KMS-11 (cell line): ENCODE measurements around the gene KDM6B.

ENCODE experiments used
- H2AFZ ChIP-seq: fragments of 200-600 bp; sonication (generic); 2 replicates; pipeline ENCODE4 v1.6.1; 2016; ENCODE audit warnings: antibody characterized with exemption, mixed run types, low read depth
- H3K27ac ChIP-seq: fragments of 200-600 bp; sonication (generic); 2 replicates; pipeline ENCODE4 v1.6.1; 2016; ENCODE audit warnings: mild to moderate bottlenecking, mixed run types
- H3K27me3 ChIP-seq: fragments of 200-600 bp; sonication (generic); 2 replicates; pipeline ENCODE4 v1.6.1; 2017; ENCODE audit warnings: mild to moderate bottlenecking, low read depth, mixed run types, moderate library complexity; ENCODE audit not compliant: insufficient read depth
- H3K36me3 ChIP-seq: fragments of 200-600 bp; sonication (generic); 2 replicates; pipeline ENCODE4 v1.6.1; 2017; ENCODE audit warnings: mild to moderate bottlenecking, mixed run types; ENCODE audit not compliant: insufficient read depth
- H3K4me1 ChIP-seq: fragments of 200-600 bp; sonication (generic); 2 replicates; pipeline ENCODE4 v1.6.1; 2016; ENCODE audit warnings: mild to moderate bottlenecking, low read depth, mixed run types; ENCODE audit not compliant: poor library complexity, severe bottlenecking
- H3K4me2 ChIP-seq: fragments of 200-600 bp; sonication (generic); 2 replicates; pipeline ENCODE4 v1.7.0; 2016; ENCODE audit warnings: mild to moderate bottlenecking, mixed run types
- H3K4me3 ChIP-seq: fragments of 200-600 bp; sonication (generic); IDR thresholded peaks from 2 replicates; pipeline ENCODE4 v1.6.1; 2017; ENCODE audit warnings: low read depth, low read length, mixed read lengths; ENCODE audit not compliant: insufficient read depth
- H3K79me2 ChIP-seq: fragments of 200-600 bp; sonication (generic); 2 replicates; pipeline ENCODE4 v1.6.1; 2016; ENCODE audit warnings: low read depth, mixed run types; ENCODE audit not compliant: insufficient read depth
- H3K9ac ChIP-seq: fragments of 200-600 bp; sonication (generic); 2 replicates; pipeline ENCODE4 v1.6.1; 2016; ENCODE audit warnings: mild to moderate bottlenecking, mixed run types
- H4K20me1 ChIP-seq: fragments of 200-600 bp; sonication (generic); 2 replicates; pipeline ENCODE4 v1.6.1; 2016; ENCODE audit warnings: mild to moderate bottlenecking, mixed run types; ENCODE audit not compliant: insufficient read depth
- TF ChIP-seq, protein P1 (sequence below): fragments of 200-600 bp; sonication (generic); conservative IDR thresholded peaks from 2 replicates; pipeline ENCODE4 v1.6.1; 2017; ENCODE audit warnings: low read depth, mild to moderate bottlenecking, antibody characterized with exemption, low read length, moderate library complexity, mixed read lengths

Gene KDM6B

DNA sequence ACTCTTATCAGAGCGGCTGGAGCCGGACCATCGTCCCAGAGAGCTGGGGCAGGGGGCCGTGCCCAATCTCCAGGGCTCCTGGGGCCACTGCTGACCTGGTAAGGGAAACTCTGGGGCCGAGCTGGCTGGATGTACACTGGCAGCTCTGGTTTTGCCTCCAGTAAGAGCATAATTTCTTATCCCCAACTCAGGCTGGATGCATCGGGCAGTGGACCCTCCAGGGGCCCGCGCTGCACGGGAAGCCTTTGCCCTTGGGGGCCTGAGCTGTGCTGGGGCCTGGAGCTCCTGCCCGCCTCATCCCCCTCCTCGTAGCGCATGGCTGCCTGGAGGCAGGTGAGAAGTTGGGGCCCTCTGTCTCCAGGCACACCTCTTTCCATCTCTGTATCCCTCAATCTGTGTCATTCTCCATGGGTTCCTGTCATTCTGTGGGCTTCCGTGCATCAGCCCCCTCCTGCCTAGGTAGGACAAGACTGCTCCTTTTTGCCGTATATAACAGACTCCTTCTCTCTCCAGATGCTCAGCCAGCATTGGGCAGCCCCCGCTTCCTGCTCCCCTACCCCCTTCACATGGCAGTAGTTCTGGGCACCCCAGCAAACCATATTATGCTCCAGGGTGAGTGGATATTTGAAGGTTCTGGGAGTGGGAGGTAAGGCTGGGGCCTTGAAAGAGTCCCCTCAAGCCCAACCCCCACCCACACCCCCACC lies 11.5 kb downstream of the KDM6B start:
- Histone ChIP-seq H4K20me1 (no peaks in the 10 kb centered on the region), H3K27me3 (no peaks in the 10 kb centered on the region), H3K4me1 (no peaks in the 10 kb centered on the region), H3K27ac (no peak overlapping the region), H3K4me2 (no peak overlapping the region), H3K36me3 (no peaks in the 10 kb centered on the region), H3K79me2 (no peaks in the 10 kb centered on the region), H3K9ac (no peak overlapping the region), H2AFZ (no peak overlapping the region), H3K4me3 (no peak overlapping the region)
- TF ChIP-seq, protein P1, sequence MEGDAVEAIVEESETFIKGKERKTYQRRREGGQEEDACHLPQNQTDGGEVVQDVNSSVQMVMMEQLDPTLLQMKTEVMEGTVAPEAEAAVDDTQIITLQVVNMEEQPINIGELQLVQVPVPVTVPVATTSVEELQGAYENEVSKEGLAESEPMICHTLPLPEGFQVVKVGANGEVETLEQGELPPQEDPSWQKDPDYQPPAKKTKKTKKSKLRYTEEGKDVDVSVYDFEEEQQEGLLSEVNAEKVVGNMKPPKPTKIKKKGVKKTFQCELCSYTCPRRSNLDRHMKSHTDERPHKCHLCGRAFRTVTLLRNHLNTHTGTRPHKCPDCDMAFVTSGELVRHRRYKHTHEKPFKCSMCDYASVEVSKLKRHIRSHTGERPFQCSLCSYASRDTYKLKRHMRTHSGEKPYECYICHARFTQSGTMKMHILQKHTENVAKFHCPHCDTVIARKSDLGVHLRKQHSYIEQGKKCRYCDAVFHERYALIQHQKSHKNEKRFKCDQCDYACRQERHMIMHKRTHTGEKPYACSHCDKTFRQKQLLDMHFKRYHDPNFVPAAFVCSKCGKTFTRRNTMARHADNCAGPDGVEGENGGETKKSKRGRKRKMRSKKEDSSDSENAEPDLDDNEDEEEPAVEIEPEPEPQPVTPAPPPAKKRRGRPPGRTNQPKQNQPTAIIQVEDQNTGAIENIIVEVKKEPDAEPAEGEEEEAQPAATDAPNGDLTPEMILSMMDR = no peak

DNA sequence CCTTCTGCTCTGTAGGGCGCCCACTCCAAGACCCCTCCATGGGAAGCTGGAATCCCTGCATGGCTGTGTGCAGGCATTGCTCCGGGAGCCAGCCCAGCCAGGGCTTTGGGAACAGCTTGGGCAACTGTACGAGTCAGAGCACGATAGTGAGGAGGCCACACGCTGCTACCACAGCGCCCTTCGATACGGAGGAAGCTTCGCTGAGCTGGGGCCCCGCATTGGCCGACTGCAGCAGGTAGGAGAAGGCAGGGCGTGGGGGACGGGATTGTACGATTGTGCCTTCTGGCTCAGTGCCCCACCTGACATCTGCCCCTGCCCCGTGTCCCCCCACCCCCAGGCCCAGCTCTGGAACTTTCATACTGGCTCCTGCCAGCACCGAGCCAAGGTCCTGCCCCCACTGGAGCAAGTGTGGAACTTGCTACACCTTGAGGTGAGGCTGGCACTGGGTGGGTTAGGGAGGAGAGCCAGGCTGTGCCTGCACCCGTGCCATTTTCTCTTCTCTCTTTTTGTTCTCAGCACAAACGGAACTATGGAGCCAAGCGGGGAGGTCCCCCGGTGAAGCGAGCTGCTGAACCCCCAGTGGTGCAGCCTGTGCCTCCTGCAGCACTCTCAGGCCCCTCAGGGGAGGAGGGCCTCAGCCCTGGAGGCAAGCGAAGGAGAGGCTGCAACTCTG lies 12.2 kb downstream of the KDM6B start:
- Histone ChIP-seq H2AFZ (no peak overlapping the region), H3K79me2 (no peaks in the 10 kb centered on the region), H3K4me2 (no peak overlapping the region), H3K27me3 (no peaks in the 10 kb centered on the region), H3K36me3 (no peaks in the 10 kb centered on the region), H3K9ac (no peak overlapping the region), H3K4me1 (no peaks in the 10 kb centered on the region), H3K27ac (no peak overlapping the region), H3K4me3 (no peak overlapping the region), H4K20me1 (no peaks in the 10 kb centered on the region)
- TF ChIP-seq, protein P1 = no peak

DNA sequence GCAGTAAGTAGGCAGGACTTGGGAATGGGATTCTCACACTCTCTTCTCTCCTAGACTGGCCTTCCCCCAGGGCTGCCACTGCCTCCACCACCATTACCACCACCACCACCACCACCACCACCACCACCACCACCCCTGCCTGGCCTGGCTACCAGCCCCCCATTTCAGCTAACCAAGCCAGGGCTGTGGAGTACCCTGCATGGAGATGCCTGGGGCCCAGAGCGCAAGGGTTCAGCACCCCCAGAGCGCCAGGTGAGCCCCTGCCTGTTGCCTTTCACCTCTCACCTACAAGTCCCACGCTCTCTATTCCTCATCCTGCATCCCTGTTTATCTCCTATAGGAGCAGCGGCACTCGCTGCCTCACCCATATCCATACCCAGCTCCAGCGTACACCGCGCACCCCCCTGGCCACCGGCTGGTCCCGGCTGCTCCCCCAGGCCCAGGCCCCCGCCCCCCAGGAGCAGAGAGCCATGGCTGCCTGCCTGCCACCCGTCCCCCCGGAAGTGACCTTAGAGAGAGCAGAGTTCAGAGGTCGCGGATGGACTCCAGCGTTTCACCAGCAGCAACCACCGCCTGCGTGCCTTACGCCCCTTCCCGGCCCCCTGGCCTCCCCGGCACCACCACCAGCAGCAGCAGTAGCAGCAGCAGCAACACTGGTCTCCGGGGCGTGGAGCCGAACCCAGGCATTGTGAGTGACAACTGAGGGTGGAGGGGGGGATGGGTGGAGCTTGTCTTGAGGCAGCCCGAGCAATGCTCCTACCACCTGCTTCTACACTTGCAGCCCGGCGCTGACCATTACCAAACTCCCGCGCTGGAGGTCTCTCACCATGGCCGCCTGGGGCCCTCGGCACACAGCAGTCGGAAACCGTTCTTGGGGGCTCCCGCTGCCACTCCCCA lies 13.0 kb downstream of the KDM6B start:
- Histone ChIP-seq H3K79me2 (no peaks in the 10 kb centered on the region), H3K36me3 (no peaks in the 10 kb centered on the region), H3K4me3 (no peak overlapping the region), H3K4me1 (no peaks in the 10 kb centered on the region), H3K27me3 (no peaks in the 10 kb centered on the region), H4K20me1 (no peaks in the 10 kb centered on the region), H2AFZ (no peak overlapping the region), H3K27ac (no peak overlapping the region), H3K9ac (no peak overlapping the region), H3K4me2 (no peak overlapping the region)
- TF ChIP-seq, protein P1 = no peak

DNA sequence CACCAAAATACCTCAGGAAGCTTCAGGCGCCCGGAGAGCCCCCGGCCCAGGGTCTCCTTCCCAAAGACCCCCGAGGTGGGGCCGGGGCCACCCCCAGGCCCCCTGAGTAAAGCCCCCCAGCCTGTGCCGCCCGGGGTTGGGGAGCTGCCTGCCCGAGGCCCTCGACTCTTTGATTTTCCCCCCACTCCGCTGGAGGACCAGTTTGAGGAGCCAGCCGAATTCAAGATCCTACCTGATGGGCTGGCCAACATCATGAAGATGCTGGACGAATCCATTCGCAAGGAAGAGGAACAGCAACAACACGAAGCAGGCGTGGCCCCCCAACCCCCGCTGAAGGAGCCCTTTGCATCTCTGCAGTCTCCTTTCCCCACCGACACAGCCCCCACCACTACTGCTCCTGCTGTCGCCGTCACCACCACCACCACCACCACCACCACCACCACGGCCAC lies 14.1 kb downstream of the KDM6B start:
- Histone ChIP-seq H3K27me3 (no peaks in the 10 kb centered on the region), H3K27ac (no peak overlapping the region), H3K4me1 (no peaks in the 10 kb centered on the region), H3K79me2 (no peaks in the 10 kb centered on the region), H4K20me1 (no peaks in the 10 kb centered on the region), H3K9ac (no peak overlapping the region), H3K4me2 (no peak overlapping the region), H3K36me3 (no peaks in the 10 kb centered on the region), H3K4me3 (no peak overlapping the region), H2AFZ (no peak overlapping the region)
- TF ChIP-seq, protein P1 = no peak
